Stimulated activated CD8-positive, alpha-beta memory T cell treated with anti-CD3 and anti-CD28 coated beads, Interleukin-15, amount 100 ng/mL, for 4 hours (primary cell): ENCODE measurements around the gene APLP2.
"Not testable (repeated sequence)": the region's sequence is repeated elsewhere in the genome, so short reads cannot be mapped to it uniquely, and the experiment has no call there.

Experiments used
- DNase-seq, 2 donors: peaks; one replicate each; pipeline ENCODE4 v3.0.0-alpha.2; 2020; ENCODE audit warnings: low read depth in 2 of 2

Gene APLP2

GRCh38 chr11:130090517-130090916 lies 20.8 kb downstream of the APLP2 start:
- DNase-seq, result not testable (repeated sequence)

GRCh38 chr11:130091169-130091568 lies 21.5 kb downstream of the APLP2 start:
- not testable (repeated sequence) for DNase-seq

- no peak for DNase-seq
Measured at GRCh38 chr11:130092661-130093060, 23.0 kb downstream of the APLP2 start.

GRCh38 chr11:130094614-130095013 lies 24.9 kb downstream of the APLP2 start:
- no peak for DNase-seq

- DNase-seq, result no peak
Measured at GRCh38 chr11:130095326-130095725, 25.6 kb downstream of the APLP2 start.

- DNase-seq, result no peak
Measured at GRCh38 chr11:130096042-130096441, 26.3 kb downstream of the APLP2 start.

- DNase-seq, result no peak
Measured at GRCh38 chr11:130096823-130097222, 27.1 kb downstream of the APLP2 start.

- no peak for DNase-seq
Measured at GRCh38 chr11:130097285-130097684, 27.6 kb downstream of the APLP2 start.

GRCh38 chr11:130099356-130099755 lies 29.7 kb downstream of the APLP2 start:
- DNase-seq, result no peak

- no peak for DNase-seq
Measured at GRCh38 chr11:130100381-130101095, 30.8 kb downstream of the APLP2 start.

- no peak for DNase-seq
Measured at GRCh38 chr11:130101661-130102060, 32.0 kb downstream of the APLP2 start.

- no peak for DNase-seq
Measured at GRCh38 chr11:130102301-130103249, 32.9 kb downstream of the APLP2 start.

GRCh38 chr11:130103296-130103814 lies 33.7 kb downstream of the APLP2 start:
- DNase-seq, result no peak

GRCh38 chr11:130106381-130106780 lies 36.7 kb downstream of the APLP2 start:
- DNase-seq, result no peak

GRCh38 chr11:130108671-130109070 lies 39.0 kb downstream of the APLP2 start:
- not testable (repeated sequence) for DNase-seq

GRCh38 chr11:130109386-130109785 lies 39.7 kb downstream of the APLP2 start:
- DNase-seq, result no peak

GRCh38 chr11:130110339-130111108 lies 40.8 kb downstream of the APLP2 start:
- DNase-seq, result no peak

GRCh38 chr11:130112071-130112830 lies 42.6 kb downstream of the APLP2 start:
- DNase-seq, result no peak

- DNase-seq, result no peak
Measured at GRCh38 chr11:130114281-130114680, 44.6 kb downstream of the APLP2 start.

GRCh38 chr11:130114726-130115125 lies 45.0 kb downstream of the APLP2 start:
- DNase-seq, result no peak

GRCh38 chr11:130115218-130115617 lies 45.5 kb downstream of the APLP2 start:
- no peak for DNase-seq
